Cardiac ventricle fibroblast (primary cell): Measurements from ENCODE around the gene PLPP4. TPM values are rescaled to one million over a fixed set of nuclear protein-coding genes. Genes with fewer than 3 reads are reported as not detected.

Experiments used
- total RNA-seq: library from RNA; depleted of rRNA; stranded (reverse); fragments of >200 nt; gene quantifications from 2 replicates; pipeline ENCODE4 v1.2.3, GENCODE V29; 2015

PLPP4 gene
- not detected in 2 replicates for total RNA-seq

DNA sequence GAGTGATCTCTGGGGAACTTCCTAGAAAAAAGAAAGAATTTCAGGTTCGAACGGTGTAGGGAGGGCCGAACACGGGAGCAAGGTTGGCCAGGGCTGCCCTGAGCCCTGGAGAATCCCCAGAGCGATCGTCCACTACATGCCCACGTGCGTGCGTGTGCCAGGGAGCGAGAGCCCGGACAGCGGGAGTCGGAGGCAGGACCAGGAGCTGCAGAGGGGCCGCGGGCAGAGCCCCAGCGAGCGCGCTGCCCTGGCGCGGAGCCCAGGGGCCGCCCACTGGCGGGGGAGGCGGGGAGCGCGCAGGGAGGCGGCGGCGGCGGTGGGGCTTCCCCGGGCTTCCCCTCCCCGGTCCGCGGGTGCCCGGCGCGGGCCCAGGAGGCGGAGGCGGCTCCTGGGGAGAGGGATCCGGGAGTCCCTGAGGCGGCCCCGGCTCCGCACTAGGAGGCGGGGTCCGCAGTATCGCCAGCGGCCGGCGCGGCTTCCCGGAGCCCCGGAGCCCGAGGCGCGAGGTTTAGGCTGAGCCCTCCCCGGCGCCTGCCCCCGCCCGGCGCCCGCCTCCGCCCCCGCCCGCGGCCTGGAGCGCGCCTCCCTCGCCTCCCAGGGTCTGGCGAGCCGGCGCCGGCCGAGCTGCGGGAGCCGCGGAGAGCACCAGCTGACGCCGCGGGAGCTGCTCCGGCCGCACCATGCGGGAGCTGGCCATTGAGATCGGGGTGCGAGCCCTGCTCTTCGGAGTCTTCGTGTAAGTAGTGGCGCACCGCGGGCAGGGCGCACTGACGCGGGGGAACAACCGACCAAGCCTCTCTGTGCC lies at the start of gene PLPP4:
Gene PLPP4 (plus strand): TSS at position 602 of the 805 bp plus-strand sequence. CDS start 79 bp downstream, at position 681.

